Left hindlimb (tissue), 1 donor: ENCODE results near the gene TJP2.
"Not testable (repeated sequence)": the region's sequence is repeated elsewhere in the genome, so short reads cannot be mapped to it uniquely, and the experiment has no call there.

Experiments
- DNase-seq: peaks from one replicate; pipeline ENCODE4 v3.0.0-alpha.2; 2018

The TJP2 gene

DNA sequence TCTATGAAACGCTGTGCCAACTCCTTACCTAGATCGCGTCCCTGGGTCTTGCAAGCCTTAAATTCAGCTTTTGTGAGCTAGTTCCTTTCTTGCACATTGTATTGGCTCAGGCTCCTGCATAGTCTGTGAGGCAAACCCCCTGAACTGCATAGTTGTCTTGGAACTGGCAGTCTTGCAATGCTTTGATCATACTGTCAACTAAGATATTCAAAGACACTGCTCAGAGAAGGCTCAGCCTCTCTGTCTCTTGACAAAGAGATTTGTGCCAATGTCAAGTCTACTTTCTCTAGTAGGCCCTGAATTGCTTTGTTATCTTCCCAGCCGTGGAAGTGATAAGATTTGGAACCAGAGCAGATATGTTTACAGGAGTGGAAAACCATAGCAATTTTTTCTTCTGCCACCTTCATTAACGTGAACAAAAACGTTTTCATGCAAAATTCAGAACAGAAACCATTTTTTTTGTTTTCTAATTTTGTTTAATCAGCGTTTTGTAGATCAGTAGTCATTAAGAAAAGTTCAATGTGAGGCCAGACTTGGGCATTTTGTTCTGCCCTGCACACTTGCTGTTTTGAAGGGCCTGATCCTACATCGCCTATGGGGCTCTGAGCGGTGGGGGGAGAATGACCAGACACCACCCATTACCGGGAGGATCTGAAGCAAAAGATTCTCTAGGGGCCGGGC lies 123.4 kb downstream of the TJP2 start:
- no peak for DNase-seq

DNA sequence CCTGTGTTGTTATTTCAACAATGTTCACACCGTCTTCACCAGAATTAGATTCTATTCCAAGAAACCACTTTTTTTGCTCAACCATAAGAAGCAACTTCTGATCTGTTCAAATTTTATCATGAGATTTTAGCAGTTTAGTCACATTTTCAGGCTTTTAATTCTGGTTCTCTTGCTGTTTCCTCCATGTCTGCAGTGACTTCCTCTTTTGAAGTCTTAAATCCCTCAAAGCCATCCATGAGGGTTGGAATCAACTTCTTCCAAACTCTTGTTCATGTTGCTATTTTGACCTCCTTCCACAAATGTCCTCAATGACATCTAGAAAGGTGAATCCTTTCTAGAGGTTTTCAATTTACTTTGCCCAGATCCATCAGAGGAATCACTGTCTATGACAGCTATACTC lies 125.2 kb downstream of the TJP2 start:
- DNase-seq = no peak

DNA sequence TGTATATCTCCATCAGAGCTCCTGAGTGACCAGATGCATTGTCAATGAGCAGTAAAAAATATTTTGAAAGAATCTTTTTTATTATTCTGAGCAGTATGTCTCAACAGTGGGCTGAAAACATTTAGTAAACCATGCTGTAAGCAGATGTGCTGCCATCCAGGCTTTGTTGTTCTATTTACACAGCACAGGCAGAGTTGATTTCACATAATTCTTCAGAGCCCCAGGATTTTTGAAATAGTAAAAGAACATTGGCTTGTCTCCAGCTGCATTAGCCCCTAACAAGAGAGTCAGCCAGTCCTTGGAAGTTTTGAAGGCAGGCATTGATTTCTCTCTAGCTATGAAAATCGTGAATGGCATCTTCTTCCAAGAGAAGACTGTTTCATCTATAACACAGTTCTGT lies 125.7 kb downstream of the TJP2 start:
- DNase-seq = no peak

DNA sequence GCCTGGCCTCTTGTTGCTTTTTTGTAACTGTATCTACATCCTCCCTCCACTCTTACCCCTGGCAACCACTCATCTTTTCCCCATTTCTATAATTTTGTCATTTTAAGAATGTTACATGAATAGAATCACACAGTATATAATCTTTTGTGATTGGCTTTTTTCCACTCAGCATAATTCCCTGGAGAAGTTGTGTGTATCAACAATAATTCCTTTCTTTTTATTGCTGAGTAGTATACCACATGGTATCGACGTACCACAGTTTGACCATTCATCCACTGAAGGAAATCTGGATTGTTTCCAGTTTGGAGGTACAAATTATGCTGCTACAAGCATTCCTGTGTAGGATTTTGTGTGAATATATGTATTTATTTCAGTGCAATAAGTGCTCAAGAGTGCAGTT lies 129.3 kb downstream of the TJP2 start:
- DNase-seq = no peak

DNA sequence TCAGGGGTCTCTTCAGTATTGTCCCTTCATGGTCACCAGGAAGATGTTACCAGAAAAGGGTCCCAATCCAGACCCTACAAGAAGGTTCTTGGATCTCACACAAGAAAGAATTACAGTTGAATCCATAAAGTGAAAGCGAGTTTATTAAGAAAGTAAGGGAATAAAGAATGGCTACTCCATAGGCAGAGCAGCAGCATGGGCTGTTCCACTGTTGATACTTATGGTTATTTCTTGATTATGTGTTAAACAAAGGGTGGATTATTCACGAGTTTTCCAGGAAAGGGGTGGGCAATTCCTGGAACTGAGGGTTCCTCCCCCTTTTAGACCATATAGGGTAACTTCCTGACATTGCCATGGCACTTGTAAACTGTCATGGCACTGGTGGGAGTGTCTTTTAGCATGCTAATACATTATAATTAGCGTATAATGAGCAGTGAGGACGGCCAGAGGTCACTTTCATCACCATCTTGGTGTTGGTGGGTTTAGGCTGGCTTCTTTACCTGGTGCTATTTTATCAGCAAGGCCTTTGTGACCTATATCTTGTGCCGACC lies 132.9 kb downstream of the TJP2 start:
- DNase-seq = not testable (repeated sequence)

DNA sequence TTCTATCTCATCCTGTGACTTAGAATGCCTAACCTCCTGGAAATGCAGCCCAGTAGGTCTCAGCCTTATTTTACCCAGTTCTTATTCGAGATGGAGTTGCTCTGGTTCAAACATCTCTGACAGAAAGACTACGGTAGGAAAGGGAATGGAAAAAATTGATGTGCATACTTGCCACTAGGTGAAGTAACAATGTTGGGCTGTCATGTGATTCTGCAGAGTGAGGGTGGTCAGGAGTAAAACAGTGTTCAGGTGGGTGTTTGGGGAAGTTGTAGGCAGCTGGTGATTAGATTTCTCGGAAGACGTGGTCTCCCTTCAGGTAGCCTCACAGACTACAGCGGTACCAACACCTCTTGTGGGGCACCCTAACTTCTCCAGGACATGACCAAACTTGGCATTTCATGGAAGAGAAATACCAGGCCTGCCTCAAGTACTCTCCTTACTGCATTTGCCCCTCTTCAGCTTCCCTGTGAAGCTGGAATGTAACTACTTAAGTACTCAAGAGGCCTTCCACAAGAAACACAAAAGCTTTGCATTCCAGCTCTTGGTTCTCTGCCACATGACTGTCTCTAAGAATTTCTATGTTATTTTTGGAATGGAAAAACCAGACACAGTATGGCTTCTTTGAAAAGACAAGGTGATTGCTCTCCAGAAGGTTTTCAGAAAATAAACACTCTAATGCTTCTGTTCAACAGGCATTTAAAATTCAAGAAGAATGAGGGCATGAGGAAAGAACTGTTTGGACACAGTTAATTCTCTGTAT lies 133.5 kb downstream of the TJP2 start:
- DNase-seq = no peak

DNA sequence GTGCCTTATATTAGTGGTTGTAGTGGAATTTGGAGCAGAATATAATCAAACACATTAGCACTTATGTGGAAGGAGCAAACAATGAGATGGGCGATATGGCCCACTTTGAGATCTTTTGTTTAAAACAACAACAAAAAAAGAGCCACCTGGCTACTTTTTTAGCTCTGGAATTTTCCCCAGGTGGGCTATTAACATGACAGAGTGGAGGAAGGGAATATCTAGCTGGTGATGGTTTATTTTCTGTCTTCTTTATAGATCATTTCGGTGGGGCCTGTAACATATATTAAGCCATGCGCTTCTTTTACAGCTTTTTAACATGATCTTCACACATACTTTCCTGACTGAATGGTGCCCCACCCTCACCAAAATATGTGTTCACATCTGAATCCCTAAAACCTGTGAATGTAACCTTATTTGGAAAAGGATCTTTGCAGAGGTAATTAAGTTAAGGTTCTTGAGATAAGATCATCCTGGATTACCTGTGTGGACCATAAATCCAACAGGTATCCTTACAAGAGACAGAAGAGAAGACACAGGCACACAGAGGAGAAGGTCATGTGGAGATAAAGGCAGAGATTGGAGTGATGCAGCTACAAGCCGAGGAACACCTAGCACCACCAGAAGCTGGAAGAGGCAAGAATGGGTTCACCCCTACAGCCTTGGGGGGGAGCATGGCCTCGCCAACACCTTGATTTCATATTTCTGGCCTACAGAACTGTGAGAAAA lies 134.3 kb downstream of the TJP2 start:
- no peak for DNase-seq

DNA sequence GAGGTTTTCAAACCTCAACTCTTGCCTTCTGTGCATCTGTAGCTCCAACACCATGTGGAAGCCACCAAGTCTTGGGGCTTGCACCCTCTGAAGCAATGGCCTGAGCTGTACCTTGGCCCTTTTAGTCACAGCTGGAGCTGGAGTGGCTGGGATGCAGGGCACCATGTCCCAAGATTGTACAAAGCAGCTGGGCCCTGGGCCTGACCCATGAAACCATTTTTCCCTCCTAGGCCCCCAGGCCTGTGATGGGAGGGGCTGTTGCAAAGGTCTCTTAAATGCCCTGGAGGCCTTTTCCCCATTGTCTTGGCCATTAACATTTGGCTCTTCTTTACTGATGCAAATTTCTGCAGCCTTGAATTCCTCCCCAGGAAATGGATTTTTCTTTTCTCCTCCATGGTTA lies 139.1 kb downstream of the TJP2 start:
- no peak for DNase-seq

DNA sequence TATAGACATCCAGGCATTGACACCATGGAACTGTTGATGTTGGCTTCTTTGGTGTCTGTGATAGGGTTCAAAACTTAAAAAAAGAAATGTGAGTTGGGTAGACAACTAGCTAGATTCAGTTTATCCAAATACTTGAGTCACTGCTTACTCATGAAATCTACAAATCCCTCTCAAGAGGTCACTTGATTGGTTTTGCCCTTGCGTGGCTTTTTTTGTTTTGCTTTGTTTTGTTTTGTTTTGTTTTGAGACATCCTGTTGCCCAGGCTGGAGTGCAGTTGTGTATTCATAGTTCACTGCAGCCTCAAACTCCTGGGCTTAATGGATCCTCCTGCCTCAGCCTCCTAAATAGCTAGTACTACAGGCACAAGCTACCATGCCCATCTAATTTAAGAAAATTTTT lies 140.5 kb downstream of the TJP2 start:
- DNase-seq = no peak

DNA sequence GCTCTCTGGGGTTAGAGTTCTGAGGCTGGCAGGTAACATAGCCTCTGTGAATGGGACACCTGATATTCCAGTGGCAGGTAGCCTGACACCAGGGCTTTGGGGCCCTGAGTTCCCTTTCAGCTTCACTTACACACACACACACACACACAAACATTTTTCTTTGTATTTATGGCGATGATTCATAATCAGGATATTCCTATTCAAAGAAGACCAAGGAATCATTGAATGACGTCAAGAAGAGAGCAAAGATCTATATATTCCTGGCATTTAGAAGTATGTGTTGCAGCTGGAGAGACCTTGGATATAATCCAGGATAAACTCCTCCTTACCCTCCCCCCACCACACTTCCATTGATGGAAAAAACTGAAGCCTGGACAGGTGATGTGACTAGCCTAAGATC lies 143.0 kb downstream of the TJP2 start:
- no peak for DNase-seq

DNA sequence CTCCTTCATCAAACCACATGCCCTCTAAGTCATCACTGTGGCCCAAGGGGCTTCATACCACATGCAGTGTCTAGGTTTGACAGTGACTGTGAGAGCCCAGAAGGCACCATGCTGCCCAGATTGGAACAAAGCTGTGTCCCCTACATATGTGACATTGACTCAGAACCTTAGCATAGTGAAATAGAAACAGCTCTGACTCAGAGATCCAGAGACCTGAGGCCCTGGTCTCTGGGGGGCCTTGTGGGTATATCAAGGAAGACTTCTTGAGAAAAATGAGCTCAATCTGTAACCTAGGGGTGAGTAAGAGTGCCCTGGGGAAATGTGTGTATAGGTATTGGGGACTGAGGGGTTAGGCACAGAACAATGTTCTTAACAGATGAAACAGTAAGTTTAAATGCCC lies 143.8 kb downstream of the TJP2 start:
- DNase-seq = no peak

DNA sequence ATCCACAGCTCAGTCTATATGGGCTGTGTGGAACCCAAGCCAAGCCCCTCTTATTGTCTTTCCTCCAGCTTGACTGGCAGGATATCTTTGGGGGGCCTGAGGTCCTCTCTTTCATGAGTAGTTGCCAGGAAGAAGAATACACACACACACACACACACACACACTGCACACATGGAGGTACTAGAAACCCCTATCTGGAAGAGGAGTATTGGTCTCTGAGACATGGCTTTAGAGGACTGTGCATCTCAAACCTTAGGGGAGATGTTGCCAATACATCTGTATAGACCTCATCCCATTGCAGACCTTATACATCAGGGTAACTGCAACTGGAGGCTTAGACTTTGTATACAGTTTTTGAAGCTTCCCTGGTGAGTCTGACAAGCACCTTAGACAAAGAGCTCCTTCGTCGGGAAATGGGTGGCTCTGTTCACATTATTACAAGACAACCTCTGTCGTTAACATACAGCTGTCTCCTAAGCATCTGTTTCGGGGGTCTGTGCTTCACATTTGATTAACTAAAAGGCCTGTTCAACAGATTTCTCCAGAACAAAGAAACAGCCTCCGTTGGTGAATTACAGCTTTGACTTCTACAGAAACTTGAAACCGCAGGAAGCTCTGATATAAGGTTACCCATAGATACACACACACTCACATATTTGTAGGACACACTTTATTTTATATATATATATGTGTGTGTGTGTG lies 145.4 kb downstream of the TJP2 start:
- no peak for DNase-seq

DNA sequence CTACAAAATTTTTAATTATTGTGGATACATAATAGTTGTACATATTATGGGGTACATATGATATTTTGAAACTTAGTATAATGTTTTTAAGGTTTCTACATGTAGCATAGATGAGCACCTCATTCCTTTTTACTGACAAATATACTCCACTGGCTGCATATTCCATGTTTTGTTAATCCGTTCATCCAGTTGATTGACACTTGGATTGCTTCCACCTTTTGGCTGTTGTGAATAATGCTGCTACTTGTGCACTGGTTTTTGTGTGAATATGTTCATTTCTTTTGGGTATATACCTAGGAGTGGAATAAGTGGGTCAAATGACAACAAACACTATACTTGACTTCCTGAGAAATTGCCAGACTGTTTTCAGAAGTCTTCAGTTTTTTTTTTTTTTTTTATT lies 148.2 kb downstream of the TJP2 start:
- no peak for DNase-seq

DNA sequence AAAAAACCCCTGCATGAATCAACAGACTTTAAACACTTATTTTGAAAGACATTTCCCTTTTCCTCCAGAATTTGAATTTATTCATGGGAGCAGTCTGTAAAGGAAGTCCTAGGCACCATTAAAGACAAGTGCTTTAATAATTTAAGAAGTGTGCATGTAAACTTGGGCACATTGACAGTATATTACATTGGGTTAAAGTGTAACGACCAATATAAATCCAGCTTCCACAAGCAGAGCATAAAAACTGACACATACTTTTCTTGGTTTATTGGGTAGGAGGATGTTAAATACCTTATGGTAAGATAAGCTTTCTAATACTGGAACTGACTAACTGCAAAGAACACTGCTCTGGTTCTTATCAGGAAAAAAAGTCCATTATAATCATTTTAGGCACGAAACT lies 149.8 kb downstream of the TJP2 start:
- DNase-seq = no peak
